NCI-H446 (cell line): ENCODE measurements around the gene ZNF616.
"Not testable (repeated sequence)": the region's sequence is repeated elsewhere in the genome, so short reads cannot be mapped to it uniquely, and the experiment has no call there.

Source experiments
- DNase-seq, 2 experiments: peaks; one replicate each; lab custom pipeline; 2025; lab: John Stamatoyannopoulos, UW

The ZNF616 gene

DNA sequence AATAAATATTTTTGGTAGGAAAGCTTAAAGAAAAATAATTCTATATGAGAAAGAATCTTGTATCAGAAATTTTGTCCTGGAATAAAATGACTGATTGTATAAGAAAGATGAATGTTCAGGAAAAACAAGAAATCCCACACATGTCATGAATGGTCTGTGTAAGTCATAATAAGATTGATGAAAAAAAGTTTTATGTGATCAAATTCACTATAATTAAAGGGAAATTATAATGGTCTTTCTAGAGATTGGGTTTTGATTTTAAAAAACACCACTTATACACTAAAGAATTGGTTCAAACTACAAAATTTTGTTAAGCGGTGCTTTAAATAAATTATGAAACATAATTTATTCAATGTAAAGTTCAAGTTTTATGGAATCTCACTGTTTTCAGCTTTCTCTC lies 37.0 kb downstream of the ZNF616 start:
- no peak for DNase-seq

DNA sequence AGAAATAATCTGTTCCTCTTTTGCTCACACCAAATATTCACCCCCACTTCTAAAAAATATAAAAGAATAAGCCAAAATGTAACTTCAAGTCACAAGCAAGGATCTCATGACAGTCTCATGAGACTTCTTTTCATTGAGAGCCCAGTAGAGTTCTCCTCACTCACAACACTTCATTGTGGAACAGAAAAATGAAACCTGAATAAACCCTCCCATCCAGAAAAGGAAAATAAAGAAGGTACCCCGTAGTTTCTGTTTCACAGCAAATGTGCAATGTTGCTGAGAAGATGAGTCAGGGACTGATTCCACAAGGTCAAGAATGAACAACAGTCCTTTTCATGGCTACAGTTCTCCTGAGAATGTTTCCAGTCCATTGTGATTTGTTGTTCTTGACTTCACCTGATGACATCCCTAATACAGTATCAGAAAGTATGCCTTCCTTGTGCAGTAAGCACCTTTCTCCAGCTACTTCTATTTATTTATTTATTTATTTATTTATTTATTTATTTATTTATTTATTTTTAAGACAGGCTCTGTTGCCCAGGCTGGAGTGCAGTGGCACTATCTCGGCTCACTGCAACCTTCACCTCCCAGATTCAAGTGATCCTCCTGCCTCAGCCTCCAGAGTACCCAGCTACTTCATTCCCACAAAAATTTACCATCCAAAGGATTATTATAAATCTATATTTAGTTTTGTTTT lies 37.7 kb downstream of the ZNF616 start:
- DNase-seq = no peak

DNA sequence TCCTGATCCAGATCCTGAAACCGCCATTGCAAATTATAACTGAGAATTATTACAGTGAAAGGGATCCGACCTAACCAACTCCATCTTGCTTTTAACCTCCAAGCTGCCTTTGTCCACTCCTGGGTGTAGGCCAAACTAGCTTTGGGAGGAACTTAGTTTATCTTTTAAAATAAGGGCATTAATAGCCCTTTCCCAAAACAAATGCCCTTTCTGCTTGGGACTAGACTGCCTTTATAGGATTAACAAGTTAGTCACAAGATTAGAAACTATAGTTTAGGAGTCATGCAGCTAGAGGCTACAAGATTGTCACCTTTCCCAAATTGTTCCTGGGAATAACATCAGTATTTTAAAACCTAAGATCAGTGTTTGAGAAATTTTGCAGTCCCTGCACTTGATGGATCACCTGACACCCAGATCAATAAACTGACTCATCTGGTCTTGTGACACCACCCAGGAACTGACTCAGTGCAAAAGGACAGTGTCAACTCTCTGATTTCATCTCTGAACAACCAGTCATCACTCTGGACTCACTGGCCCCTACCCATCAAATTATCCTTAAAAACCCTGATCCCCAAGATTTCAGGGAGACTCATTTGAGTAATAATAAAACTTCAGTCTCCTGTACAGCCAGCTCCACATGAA lies 40.1 kb downstream of the ZNF616 start:
- no peak for DNase-seq

DNA sequence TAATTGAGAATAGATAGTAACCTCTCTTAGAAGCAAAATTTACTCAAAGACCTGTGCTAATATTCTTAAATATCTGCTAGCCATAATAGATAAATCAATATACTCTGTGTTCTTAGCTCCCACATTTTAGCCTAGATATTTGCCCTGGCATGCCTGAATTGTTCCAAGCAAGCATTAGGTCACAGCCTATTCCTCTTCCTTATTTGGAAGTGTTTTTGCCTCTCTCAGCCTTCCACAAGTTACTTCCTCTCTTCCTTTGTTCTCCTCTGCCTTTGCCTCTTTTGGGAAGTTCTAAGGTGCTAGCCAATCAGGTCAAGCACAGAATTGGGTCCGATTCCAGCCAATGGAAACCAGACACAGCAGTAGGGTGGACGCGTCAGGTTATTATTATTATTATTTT lies 43.3 kb downstream of the ZNF616 start:
- not testable (repeated sequence) for DNase-seq

DNA sequence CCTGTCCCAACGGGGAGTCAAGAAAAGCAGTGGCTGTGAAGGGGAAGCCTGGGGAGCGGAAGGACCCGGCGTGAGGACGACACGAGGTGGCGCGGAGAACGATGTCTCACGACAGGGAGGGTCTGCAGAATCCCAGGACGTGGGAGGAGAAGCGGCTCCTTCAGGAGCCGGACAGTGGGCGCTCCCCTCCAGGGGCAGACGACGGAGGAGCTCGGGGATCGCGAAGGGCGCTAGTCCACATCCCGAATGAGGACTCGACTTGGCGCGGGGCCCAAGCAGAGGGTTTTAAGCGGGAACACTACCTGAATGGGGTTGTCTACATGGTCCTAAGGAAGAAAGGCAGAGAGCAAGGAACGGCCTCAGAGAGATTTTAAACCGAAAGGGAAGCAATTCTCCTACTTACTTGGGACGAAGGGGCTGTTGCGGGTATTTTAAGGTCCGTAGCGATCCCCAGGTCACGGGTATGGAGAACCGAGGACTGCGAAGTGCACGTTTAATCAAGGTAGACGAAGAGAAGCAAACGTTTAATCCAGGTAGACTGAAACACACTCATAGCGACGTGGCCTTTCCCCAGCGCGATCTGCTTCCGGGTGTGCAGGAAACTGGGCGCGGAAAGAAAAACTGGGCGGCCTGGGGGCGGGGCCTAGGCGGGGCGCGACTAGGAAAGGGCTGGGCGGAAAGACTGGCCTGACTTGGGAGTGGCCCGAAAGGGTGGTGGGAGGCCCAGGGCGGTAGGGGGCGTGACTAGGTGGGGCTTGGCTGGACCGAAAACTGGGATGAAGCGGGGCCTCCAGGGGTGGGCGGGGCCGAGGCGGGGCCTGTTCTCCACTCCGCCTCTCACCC lies 44.3 kb downstream of the ZNF616 start, which contains the start of gene ZNF841:
ZNF841 (minus strand) TSS at position 594 of the 843 bp plus-strand sequence. CDS start 10,964 bp downstream, outside the sequence.
- DNase-seq = peak; percentile 80 to 91

DNA sequence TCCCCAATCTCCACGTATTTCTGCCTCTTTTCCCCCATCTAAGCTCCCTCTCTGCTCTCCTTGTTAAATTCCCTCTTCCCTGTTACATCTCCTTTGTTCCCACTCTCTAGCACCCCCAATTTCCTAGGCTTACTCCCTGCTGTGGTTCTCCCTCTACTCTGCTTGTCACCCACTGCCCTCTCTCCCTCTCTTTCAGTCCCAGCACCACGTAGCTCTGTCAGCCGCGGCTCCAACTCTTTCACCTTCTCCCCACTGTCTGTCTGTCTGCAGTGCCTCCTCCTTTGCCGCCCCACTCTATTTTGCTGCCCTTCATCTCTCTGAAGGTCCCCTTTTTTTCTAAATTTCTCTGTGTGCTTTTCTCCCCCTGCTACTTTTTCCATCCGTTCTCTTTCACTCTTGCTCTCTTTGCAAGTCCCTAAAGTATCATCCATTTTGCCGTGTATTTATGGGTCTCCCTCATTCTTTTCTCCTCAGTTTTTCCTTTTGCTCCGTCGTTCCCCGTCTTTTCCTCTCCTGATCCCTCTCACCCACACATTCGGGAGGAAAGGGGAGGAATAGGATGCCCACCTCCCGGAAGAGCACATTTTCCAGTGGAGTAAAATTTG lies 45.1 kb downstream of the ZNF616 start:
- DNase-seq = no peak

DNA sequence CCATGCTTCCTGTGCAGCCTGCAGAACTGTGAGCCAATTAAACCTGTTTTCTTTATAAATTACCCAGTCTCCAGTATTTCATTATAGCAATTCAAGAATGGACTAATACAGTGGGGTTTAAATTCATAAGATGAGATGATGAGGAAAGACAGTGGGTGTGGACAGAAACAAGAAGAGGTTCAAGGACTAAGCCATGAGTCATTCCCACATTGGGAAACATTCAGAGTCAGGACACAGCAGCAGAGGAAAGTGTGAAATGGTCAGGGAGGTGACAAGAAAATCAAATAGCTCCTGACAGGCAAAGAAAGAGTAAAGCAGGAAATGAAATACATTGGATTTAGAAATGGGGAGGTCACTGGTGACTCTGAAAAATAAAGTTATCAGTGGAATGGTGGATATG lies 53.3 kb downstream of the ZNF616 start:
- no peak for DNase-seq

DNA sequence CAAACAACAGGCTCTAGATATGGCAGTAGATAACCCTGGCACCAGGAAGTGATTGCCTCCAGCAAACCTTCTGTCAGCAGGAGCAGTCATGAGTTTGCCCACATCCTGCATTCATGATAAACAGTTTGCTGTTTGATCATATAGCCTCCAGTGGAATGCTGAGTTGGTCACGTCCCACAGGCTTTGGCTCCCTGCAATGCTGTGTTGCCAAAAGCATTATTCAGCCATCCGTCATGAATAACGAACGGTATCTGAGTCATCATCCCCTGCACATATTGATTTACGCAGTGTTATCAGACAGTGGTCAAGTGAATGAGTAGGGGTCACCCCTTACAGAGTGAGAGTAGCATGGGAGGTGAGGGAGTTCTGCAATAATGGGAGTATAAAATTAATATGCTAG lies 69.2 kb downstream of the ZNF616 start:
- no peak for DNase-seq

DNA sequence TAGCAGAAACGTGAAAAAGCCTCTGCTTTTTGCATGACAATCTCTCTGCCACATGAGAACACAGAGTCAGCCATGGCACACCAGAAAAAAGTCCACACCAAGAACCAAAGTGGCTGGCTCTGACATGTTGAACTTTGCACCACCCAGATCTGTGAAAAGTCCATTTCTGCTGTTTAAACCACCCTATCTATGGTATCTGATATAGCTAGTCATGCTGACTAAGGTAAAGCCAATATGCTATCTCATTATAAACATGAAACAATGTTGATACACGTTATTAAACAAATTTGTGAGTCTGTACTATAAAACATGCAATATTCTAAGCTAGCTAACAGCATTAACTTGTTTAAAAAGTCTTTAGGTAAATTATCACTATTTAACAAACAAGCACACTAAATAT lies 70.1 kb downstream of the ZNF616 start:
- DNase-seq = no peak

DNA sequence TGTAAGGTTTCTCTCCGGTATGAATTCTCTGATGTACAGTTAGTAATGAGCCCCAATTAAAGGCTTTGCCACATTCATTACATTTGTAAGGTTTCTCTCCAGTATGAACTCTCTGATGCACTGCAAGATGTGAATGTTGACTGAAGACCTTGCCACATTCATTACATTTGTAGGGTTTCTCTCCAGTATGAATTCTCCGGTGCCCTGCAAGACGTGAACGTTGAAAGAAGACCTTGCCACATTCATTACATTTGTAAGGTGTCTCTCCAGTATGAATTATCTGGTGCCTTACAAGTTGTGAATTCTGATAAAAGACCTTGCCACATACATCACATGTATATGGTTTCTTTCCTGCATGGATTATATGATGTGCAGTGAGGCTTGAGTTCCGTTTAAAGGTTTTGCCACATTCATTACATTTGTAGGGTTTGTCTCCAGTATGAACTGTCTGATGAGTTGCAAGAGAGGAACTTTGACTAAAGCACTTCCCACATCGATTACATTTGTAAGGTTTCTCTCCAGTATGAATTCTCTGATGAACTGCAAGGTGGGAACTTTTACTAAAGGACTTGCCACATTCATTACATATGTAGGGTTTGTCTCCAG lies 73.4 kb downstream of the ZNF616 start:
- DNase-seq = no peak

DNA sequence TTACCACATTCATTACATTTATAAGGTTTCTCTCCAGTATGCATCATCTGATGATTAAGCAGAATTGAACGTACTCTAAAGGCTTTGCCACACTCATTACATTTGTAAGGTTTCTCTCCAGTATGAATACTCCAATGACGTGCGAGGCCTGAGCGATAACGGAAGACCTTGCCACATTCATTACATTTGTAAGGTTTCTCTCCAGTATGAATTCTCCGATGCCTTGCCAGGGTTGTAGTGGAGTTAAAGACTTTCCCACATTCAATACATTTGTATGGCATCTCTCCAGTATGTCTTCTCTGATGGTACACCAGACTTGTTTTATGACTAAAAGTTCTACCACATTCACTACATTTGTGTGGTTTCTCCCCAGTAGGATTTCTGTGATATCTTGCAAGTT lies 74.3 kb downstream of the ZNF616 start:
- DNase-seq = no peak
